GDM1 (cell line): ENCODE data around the gene ZRSR2.
A peak's percentile ranks its signal among the peaks of the same experiment; 100 is the strongest.

Experiments
- DNase-seq: peaks from one replicate; lab custom pipeline; 2025; lab: John Stamatoyannopoulos, UW

Gene ZRSR2

GRCh38 chrX:15854080-15854655, 63.9 kb downstream of the ZRSR2 start:
- DNase-seq: no peak

GRCh38 chrX:15854712-15855567, 64.7 kb downstream of the ZRSR2 start, which contains the start of gene AP1S2:
TSS of gene AP1S2 (minus strand) at chrX:15854813. CDS start at chrX:15852524, 2,289 bp downstream.
- DNase-seq: peak; percentile 96

GRCh38 chrX:15855568-15856221, 65.4 kb downstream of the ZRSR2 start:
- DNase-seq: no peak

- DNase-seq: no peak
These were observed 65.9 kb downstream of the ZRSR2 start for GRCh38 chrX:15856222-15856587.

DNA sequence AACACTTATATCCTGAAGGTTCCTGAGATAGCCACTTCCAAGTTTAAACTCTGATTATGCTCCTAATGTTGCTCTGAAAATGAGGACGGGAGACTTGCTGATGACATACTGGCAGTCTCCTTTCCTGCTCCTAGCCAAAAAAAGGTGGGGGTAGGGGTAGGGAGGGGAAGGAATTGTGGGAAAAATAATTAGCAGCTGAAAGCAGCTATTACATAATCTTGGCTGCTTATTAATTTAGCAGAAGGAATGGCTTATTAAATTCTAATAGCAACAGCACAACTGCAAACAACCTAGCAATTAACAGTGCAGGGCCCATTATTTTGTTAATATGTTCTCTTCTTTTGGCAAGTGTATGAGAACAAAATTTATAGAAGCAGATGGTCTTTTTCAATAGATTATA, 66.4 kb downstream of the ZRSR2 start:
- no peak for DNase-seq

DNA sequence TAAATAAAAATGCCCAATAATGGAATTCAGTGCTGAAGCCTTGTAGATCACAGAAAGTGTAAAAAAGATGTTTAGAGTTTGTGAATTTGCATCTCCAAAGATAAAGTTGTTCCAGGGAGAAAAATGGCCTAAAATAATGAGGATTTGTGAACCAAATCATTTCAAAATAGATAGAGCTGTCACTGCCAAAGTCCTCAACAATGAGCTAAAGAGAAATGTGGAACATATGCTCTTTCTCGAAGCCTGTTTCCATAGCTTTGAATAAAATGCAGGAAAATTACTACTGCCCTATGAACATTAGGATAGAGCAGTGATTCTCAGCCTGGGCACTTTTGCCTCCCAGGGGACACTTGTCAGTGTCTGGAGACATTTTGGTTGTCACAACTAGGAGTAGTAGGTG, 67.8 kb downstream of the ZRSR2 start:
- DNase-seq: no peak

DNA sequence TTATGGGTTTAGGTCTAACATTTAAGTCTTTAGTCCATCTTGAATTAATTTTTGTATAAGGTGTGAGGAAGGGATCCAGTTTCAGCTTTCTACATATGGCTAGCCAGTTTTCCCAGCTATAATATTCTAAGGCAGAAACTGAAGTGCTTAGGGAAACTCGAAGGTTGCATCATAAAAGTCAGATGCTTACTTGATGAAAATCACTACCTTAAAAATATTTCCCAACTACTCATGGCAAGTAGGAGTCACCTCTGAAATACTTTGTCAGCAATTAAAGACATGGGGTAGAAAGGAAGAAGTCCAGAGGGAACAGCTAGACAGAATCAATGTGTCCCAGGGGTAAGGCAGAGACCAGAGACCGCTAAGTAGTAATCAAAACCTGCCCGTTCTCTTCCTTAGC, 70.6 kb downstream of the ZRSR2 start:
- no peak for DNase-seq

DNA sequence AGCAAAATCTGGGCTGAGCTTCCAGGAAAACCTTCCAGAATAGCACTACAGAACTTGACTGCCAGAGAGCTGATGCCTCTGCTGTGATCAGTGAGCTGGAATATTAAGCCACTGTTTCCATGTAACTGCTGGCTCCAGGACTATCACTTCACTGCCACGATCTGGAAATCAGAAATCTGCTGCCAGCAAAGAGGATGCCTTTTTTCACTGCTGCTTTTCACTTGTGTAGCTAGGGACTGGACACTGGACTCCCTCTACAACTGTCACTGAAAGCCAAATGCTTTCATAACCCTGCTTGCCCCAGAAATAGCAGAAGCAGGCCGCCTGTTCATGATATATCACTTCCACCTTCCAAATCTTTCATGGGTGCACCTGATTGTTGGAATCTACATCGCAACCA, 73.7 kb downstream of the ZRSR2 start:
- DNase-seq: no peak

GRCh38 chrX:15864629-15865028, 74.3 kb downstream of the ZRSR2 start:
- no peak for DNase-seq

GRCh38 chrX:15866147-15866546, 75.9 kb downstream of the ZRSR2 start:
- DNase-seq: no peak

GRCh38 chrX:15869695-15870094, 79.4 kb downstream of the ZRSR2 start:
- DNase-seq: no peak

GRCh38 chrX:15870310-15870709, 80.0 kb downstream of the ZRSR2 start:
- DNase-seq: no peak
